Urothelium cell line (cell line): ENCODE data around the gene EXOC4.

Source experiments
- DNase-seq: peaks from one replicate; pipeline ENCODE4 v3.0.0; 2011; ENCODE audit warnings: low spot score, mixed read lengths
- FAIRE-seq: peaks from 2 replicates; lab custom pipeline; 2011; peaks lifted over from hg19 to GRCh38; lab: Jason Lieb, UNC

Gene EXOC4

DNA sequence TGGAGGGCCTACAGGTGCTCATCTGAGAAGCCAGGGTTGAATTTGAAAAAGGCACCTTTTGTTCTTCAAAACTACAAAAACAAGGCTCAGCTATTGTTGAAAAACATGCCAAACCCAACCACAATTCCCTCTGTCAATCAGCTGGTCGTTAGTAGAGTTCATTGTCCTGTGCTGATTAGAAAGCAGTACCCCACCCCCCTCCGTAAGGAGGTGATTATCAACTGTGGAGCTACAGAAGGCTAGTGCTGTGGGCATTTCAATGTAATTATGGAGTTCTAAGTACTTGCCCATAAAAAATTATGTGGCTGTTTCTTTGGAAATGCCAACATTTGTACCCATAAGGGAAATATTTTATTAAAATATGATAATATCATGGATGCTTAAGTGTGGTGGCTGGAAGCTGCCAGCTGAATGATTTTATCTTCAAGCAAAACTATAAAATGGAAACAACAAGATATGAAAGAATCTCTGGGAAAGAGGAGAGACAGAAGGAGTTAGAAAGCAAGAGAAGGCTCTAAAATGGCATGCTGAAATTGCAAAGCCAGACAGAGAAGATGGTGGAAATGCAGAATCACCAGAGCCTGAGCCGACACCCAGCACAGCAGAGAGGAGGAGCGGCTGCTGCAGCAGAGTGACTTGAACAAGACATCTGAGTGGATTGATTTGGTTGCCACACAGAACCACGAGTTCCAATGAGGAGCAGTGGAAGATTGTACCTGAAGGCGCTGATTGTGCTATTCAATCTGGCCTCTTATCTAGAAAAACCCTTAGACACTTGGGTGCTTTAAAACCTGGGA, 694.8 kb downstream of the EXOC4 start:
- no peak for DNase-seq
- FAIRE-seq: no peak

DNA sequence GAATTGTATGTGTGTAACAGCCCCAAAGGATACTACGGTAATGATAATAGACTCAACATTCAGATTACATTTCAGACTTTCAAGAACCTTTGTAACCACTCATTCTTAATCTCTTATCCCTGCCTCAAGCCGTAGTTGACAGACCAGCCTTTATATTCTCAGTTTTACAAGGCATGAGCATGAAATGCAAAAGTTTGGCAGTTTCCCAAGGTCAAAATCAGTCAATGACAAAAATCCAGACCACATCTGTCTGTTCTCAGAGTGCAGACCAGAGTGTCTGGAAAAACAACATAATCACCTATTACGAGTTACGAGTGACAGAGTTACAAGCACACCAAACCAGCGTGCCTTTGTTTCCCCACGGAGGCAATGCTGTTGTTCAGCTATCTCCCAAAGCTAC, 695.7 kb downstream of the EXOC4 start:
- FAIRE-seq (no peak), DNase-seq (no peak)

DNA sequence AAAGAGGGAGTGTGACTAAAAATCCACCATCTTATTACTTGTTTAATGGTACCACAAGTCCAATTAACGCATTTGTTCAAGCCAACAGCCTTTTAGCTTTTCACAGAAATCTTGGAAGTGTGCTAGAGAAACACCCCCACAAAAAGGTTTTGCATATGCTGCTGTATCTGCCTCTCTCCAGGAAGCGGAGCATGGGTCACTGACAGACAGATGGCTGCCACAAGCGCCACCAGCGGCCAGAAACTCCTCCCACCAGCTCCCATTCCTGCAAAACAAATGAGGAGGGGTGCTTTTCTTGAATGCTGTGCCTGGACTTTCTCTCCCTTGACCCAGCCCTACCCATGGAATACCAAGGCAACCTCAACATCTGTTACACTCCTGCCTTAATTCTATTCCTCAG, 698.0 kb downstream of the EXOC4 start:
- DNase-seq (no peak), FAIRE-seq (no peak)

DNA sequence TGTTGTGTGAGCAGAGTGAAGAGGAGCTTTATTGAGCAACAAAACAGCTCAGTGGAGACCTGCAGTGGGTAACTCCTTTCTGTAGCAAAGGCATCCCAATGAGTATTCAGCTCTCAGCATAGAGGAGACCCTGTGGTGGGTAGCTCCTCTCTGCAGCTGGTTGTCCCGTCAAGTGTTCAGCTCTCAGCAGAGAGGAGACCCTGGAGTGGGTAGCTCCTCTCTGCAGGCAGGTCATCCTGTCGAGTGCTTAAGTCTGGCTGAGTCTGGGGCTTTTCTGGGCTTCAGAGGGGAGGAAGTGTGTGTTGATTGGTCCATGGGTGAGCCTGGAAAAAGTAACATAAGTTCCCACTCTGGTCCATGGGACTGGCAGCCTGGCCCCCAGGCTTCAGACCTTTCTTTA, 702.3 kb downstream of the EXOC4 start:
- no peak for FAIRE-seq
- DNase-seq: no peak

DNA sequence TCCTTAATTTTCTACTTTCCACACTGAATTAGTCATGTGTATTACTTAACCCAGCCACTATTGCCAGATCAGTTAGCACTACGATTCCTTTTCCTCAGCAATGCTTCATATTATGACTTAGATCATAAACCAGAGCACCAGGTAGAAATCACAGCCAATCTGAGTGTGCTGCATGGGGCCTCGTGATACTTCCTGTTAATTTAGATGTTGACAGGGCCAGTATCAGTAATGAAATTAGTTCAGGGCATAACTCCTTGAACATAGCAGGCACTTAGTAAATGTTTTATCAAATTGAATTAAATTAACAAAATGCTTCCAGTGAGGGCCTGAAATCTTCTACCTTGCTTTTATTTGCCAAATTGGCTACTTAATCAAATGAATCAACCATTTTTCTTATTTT, 705.0 kb downstream of the EXOC4 start:
- DNase-seq: no peak
- no peak for FAIRE-seq

DNA sequence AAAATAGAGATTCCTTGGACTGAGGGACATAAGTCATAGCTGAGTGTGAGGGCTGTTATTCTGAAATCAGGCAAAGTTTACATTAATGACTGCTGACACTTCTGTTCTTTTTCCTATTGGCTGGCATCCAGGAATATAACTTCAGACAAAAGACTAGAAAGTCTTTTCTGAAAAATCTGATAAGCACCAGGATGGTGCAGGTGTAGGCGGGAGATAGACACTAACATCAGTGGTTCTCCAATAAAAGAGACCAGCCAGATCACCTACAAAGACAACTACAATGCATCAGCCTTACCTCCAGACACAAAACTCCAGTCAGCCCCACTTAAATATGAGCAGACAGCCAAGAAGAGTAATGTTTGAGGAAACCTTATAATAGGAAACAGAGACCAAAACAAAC, 705.9 kb downstream of the EXOC4 start:
- no peak for FAIRE-seq
- DNase-seq: no peak

DNA sequence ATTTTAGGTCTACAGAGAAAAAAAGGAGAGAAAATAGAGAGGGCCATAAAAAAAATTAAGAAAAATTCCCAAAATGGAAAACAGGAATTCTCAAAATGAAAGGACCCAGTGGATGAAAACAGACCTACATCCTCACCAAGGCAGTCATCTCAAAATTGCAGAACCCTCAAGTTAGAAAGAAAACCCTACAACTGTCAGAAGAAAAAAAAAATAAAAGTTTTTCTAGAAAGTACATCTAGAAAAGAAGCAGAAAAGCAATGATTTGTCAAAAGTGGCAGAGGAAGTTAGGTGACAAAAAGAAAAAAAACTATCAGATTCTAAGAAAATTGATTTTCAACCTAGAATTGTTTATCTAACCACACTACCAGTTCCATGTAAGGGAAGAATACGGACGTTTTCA, 706.6 kb downstream of the EXOC4 start:
- no peak for DNase-seq
- FAIRE-seq: no peak

DNA sequence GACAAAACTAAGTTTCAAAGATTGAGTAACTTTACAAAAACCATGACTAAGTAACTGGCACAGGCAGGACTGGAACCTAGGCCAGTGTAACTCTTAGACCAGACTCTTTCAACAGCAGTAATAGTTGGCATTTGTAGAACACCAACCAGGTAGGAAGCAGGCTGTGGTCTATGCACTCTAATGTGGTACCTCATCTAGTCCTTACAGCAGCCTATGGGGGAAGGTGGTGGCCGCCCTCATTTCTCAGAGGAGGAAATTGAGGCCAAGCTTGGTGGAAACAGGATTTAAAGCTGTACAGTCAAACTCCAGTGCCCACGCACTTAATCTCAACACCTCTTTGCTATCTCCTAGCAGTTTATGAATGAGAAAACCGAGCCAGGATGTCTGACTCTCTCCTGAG, 708.8 kb downstream of the EXOC4 start:
- FAIRE-seq: no peak
- DNase-seq: no peak

DNA sequence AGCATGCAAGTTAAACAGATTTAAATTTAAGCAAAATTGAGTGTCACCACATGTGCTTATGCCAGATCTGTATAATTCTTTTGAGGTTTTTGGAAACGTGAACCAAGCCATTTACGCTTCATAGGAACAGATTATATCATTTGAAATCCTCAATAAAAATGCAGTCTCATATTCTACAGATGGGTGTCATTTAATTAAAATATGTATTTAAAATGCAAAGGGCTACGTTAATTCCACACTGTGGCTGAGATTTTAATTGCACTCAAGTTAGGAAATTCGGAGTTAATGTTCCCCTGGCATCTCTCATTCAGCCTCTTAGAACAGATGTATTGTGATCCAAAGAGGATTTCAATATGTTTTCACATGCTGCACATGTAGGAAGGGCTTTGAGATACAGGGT, 709.8 kb downstream of the EXOC4 start:
- FAIRE-seq (no peak), DNase-seq (no peak)

DNA sequence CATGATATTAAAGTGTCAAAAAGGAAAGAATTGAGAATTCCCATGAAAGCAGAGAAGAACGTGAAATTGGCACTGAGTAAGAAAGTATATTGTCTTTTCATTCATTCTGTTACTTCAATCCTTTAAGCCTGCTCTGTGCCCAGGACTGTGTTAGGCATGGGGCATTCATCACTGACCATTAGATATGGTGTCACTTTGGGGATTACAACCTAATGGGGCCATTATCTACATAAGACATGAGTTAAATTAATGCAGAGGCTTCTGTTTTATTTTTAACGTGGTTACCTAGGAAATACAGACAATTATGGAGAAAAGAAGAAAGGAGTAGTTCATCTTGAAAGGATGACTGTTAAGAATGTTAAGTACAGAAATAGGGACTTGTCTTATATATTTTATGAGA, 710.8 kb downstream of the EXOC4 start:
- DNase-seq: no peak
- FAIRE-seq: no peak

DNA sequence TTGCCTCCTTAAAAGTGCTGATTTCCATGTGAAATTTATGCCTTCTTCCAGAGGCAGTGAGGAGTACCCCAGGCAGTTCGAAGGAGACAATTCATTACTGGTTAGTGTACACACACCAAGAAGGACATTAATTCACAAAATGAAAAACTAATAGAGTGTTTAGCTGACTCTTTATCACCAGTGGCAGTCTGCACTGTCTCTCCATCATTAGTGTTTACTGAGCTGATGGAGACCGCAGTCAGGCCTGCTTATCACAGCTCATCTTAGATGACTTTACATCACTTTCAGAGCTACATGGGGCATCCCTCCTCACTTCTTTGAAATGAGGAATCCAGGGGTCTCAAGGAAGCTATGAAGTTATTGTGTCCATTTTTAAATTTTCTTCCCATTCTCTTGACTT, 718.7 kb downstream of the EXOC4 start:
- DNase-seq (no peak), FAIRE-seq (no peak)

DNA sequence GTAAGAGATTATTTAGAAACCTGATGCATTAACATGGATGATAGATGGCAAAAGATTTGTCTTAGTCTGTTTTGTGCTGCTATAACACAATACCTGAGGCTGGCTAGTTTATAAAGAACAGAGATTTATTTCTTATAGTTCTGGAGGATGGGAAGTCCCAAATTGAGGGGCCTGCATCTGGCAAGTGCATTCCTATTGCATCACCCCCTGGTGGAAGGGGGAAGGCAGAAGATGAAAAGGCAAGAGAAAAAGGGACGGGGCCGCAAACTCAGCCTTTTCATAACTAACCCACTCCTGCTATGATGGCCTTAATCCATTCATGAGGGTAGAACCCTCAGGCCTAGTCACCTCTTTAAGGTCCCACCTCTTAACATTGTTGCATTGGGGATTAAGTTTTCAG, 720.8 kb downstream of the EXOC4 start:
- no peak for DNase-seq
- FAIRE-seq: no peak

DNA sequence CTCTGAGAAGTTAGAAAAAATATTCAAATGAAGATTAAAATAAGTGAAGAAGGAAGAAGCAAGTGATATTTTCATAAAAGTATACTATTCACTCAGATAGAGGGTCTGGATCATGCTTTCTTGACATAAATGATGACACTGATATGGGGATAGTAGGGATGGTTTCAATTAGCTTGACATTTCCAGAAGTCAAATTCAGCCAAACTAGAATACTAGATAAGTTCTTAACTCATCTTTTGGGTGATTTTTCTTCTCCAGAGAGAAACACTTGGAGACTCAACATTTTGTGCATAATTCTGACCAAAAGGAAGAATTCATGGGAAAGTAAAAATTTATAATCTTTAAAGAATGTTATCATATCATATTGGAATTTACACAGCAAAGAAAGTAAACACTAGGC, 722.3 kb downstream of the EXOC4 start:
- DNase-seq: no peak
- no peak for FAIRE-seq

DNA sequence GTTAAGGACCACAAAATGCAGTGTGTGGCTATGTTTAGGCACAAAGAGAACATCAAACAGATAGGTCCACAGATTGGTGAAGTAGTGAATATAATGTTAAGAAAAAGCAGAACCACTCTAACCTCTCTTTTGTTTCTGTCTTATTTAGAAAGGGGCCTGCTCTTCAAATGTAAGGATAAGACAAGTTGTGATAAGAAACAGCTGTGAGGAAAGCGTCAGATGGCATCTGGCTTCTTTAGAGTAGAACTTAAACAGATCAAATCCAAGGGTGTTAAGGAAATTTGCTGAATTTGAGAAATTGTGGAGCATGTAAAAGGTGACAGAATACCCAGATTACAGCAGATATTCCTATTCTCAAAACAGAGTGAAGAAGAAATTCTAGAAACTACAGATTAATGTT, 723.3 kb downstream of the EXOC4 start:
- no peak for FAIRE-seq
- no peak for DNase-seq

DNA sequence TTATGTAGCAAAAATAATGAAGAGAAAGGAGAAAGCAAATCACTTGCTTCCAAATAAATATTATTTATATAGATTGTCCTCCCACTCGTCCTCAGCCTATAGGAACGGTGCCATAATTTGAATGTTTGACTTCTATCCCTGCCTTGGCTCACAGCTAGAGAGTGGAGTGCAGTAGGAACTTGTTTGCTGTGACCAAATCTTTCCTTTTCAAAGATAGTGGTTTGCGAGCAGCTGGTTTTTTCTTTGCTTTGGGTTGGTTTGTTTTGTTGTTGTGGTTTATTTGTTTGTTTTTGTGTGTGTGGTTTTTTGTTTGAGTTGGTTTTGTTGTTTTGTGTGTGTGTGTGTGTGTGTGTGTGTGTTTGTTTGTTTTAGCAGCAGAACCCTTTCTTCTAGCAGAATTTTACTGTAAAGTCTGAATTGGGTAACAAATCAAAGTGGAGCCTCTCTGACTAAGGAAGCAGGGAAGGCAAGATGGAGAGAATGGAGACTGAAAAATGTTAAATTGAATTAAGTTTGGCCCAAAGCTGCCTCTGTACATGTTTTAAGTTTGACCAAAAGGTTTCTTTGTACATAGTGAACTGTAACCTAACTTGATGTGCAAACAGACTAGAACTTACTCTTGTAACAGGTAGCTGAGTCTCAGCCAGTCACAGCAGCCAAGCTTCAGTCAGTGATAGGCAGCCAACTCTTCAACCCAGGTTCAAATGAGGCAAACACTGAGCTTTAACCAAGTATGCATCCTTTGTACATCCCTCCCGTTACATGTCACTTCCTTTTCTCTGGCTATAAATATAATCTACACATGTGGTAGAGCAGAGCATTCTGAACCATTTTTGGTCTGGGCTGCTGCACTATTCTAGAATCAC, 724.8 kb downstream of the EXOC4 start:
- no peak for DNase-seq
- FAIRE-seq: no peak

DNA sequence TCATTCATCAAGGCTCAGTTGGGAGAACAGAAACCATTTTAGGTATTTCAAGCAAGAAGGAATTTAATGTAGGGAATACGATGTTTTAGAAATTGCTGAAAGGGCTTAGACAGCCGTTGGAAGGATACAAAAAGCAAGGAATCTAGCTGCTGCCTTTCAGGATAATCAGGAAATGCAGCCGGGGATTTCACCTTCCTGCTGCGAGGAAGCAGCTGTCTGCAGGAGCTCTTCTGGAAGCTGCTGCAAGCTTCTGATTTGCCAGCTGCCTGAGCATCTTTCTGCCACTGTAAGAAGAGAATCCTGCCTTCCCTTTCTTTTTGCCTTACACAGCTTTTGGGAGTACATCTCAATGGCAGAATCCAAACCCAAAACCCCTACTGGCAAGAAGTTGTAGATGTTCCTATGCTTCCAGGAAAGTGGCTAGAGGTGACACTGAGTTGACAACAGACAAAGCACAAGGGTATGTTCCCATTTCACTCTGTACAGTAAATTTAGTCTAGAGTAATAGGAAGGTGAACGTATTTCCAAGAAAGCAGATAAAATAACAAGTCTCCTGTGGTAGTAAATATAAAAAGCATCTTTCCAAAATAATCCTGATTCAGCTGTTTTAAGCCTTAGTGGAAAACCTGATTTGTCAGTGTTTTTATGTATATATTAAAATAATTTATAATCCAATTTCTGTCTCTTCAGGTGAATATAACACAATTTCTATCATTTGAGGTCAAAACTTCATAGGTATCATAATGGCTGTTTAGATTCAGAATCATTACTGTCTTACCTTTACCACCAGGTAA, 725.8 kb downstream of the EXOC4 start:
- no peak for FAIRE-seq
- DNase-seq: no peak

DNA sequence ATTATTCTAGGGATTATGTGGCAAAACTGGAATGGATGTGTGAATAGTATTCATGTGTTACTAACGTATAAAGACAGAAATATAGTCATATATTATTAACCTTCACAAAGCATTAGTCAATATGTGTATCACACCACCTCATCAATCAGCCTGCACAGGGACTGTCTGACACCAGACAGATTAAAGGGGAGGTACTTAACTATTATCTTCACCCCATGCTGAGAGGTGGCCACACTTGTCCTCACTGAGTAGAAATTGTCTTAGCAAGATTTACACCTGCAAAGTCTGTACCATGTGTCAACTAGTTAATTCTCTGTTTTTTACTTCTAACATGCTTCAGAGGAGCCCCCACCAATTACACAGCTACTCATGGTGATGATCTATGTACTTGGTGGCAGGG, 727.9 kb downstream of the EXOC4 start:
- DNase-seq (no peak), FAIRE-seq (no peak)

DNA sequence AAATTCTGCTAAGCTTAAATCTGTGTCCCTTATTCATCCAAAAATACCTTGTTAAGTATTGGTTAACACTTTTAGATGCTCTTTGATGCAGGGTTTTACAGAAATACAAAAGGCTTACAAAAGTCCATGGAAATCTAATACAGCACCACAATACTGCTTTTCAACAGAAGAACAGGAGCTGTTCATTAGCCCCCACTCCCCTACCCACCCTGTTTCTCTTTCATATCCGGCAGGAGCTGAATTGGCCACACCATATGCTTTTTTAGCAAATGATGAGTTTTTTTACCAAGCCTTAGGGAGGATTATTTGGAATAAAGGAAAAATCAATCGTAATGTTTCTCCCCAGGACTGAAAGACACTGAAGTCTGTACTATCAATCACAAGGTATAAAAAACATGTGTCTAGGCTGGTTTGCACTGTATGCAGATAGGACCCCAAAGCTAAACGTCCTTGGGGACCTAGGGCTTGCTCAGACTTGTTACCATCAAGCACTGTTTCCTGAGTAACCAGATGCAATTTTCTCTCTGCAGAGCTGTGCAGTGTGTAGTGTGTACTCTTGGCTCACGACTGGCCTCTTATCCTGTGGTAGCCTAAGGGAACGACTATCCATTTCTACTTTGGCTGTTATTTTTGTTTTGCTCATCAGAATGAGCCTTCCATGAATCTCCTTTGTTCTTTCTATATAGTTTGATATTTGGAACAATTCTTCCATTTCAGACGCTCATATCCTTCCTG, 731.0 kb downstream of the EXOC4 start:
- FAIRE-seq: no peak
- DNase-seq: no peak

DNA sequence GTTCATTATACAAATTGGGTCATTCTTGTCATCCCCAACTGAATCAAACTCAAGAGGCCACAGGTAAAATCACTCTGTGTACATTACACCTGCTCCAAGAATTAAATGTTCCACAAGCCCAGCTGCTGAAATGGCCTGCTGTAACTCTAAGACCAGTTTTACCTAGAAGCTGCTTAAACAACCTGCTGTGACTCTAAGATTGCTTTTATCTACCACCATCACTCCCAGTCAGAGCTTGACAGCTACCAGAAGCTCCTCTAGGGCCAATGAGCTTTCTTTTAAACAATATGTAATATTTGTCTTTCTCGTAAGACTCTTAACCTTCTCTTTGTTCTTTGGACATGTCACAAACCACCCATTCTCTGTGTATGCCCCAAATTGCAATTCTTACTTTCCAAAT, 732.4 kb downstream of the EXOC4 start:
- no peak for FAIRE-seq

DNA sequence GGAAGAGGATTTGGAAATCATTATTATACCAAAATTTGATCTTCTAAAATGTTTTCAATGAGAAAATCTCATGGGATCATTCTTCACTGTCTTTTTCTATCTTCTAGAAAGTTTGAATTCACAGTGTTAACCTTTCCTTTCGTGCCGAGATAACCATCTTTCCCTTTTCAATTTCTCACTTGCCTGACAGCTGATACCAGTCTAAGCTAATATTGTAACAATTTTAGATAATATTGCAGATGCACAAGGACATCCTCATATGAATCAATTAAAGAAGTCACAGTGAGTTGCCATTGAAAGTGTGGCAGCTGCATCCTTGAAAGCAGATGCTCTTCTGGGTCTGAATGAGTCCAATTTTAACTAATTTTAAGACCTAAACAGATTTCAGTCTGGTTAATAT, 734.7 kb downstream of the EXOC4 start:
- DNase-seq: no peak
- no peak for FAIRE-seq

More for the DNA sequence above, 732.4 kb downstream of the EXOC4 start:
- DNase-seq: no peak

DNA sequence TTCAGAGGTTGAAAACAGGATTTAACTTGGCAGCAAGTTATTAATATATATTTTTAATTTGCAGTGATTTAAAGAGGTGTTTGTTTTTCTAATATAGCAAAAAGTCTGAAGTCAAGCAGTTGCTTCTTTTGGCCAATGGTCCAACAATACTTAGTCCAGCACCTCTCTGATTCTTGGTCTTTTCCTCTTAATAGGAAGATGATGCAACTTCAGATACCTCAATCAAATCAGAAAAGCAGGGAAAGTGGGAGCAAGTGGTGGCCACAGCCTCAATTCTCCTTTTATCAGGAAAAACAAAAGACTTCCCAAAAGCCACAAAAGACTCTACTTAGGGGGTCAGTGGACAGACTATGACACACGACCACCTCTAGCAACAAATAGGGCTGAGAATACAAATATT, 740.7 kb downstream of the EXOC4 start:
- FAIRE-seq (no peak), DNase-seq (no peak)
